Measurements from ENCODE around the gene ETS2.

DNA sequence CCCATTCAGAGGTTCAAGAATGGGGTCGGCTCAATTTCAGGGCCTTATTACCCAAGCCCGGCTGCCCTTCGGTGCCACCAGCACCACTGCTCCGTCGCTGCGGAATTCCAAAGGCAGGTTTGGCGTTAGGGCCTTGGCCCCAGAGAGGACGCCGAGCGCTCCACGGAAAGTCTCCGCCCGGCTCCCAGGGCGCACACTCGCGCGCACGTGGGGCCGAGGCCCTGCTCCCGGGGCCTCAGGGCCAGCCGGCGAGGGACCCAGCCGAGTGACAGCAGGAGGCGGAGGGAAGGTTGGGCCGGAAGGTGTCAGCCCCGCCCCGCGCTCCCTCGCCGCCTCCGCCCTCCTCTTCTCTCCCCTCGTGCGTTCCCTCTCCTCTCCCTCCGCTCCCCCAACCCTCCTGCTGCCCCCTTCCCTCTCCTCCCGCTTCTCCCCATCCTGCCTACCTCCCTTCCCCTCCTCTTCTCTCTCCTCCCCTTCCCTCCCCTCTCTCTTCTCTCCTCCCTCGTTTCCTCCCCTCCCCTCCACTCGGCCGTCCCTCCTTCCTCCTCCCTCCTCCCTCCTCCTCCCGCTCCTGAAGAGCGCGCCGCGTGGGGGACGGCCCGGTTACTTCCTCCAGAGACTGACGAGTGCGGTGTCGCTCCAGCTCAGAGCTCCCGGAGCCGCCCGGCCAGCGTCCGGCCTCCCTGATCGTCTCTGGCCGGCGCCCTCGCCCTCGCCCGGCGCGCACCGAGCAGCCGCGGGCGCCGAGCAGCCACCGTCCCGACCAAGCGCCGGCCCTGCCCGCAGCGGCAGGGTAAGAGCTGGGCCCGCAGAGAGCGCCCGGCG lies at the start of gene ETS2:
- TF ChIP-seq, protein P1, sequence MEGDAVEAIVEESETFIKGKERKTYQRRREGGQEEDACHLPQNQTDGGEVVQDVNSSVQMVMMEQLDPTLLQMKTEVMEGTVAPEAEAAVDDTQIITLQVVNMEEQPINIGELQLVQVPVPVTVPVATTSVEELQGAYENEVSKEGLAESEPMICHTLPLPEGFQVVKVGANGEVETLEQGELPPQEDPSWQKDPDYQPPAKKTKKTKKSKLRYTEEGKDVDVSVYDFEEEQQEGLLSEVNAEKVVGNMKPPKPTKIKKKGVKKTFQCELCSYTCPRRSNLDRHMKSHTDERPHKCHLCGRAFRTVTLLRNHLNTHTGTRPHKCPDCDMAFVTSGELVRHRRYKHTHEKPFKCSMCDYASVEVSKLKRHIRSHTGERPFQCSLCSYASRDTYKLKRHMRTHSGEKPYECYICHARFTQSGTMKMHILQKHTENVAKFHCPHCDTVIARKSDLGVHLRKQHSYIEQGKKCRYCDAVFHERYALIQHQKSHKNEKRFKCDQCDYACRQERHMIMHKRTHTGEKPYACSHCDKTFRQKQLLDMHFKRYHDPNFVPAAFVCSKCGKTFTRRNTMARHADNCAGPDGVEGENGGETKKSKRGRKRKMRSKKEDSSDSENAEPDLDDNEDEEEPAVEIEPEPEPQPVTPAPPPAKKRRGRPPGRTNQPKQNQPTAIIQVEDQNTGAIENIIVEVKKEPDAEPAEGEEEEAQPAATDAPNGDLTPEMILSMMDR (optimal IDR thresholded peaks at IDR 0.05 in 1 of 3, IDR thresholded peaks at IDR 0.05 in 1 of 3, conservative IDR thresholded peaks at IDR 0.05 in 1 of 3; ENCODE audit: extremely low read depth in 1 of 3, insufficient read depth in 2 of 3, low read length in 3 of 3): no peak
- no peak for TF ChIP-seq EZH2 (IDR thresholded peaks at IDR 0.05; ENCODE audit: low read length)
